NCI-H524 treated with DMSO at 0.1 percent for 48 hours (cell line): ENCODE data around the gene LPP.
A peak's percentile ranks its signal among the peaks of the same experiment; 100 is the strongest.

Experiments
- DNase-seq: peaks from one replicate; lab custom pipeline; 2025; lab: John Stamatoyannopoulos, UW

Gene LPP

DNA sequence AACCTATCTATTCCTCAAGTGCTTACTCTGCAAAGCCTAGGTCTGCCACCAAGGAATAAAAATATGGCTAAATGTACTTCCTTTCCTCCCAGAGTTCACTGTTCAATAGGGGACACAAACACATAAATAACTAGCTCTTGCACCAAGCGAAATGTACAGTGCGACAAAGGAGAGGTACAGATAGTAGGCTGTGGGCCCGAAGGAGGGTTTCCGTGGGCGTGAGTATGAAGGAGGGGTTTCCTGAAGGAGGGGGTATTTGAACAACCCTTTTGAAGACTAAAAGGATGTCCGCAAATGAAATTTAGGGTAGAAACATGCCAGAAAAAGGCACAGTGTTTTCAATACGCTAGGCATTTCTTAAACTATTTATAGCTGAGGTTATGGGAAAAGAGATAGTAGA lies 207.9 kb downstream of the LPP start:
- DNase-seq: no peak

DNA sequence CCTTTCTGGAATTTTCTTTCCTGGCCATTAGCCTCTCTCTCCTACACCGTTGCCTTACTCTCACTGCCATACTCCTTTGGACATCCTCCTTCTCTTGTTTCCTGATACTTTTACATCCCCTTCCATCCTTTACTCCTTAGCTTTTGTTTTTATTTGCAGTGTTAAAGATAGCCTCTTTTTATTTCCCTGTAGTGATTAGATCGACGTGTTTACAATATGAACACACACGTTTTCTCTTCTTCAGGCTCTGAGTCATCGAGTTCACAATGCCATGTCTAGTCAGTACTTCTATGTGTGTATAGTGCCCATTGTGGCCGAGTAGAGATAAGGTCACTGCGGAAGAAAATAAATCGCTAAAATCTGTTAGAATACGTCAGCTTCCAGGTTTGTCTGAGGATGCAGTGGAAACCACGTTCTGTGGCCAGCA lies 208.5 kb downstream of the LPP start:
- DNase-seq: no peak

DNA sequence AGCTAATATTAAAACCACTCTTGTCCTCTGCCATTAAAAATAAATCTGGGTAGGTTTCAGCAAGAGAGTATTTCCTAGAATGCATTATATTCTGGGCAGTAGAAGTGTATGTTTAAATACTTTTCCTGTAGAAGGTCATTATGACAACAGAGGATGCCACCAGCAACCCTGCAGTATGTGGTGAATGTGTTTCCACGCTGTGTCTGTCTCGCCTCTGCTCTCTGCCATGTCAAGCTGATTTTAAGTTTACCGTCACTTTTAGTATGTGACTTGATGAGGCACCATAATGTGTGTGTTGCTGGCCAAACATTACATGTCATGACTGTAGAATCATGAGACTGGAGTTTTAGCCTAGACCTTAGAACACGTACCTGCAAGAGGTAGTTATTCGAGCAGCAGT lies 211.2 kb downstream of the LPP start:
- no peak for DNase-seq

DNA sequence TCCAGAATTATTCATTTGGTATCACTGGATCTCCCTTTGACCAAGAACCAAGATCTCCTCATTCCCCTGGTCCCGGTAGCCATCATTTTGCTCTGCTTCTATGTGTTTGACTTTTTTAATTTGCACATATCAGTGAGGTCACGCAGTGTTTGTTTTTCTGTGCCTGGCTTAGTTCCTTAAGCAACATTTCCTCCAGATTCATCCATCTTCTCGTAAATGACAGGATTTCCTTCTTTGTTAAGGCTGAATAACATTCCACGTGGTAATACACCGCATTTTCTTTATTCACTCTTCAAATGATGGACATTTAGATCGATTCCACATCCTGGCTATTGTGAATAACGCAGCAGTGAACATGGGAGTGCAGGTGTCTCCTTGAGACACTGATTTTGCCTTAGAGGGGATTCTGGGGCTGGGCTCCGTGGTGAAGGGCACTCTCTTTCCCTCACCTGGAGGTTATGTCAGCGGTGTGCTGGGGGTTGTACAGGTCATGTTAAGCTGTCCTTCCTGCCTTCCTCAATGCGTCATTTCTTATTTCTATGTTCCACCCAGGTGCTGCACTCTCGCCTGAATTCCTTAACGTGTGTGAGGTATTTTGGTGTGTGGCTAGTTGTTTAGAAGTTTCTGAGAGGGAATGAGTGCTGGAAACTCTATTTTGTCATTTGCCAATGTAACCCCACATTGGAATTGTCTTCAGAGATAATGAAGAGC lies 212.2 kb downstream of the LPP start:
- DNase-seq: no peak

DNA sequence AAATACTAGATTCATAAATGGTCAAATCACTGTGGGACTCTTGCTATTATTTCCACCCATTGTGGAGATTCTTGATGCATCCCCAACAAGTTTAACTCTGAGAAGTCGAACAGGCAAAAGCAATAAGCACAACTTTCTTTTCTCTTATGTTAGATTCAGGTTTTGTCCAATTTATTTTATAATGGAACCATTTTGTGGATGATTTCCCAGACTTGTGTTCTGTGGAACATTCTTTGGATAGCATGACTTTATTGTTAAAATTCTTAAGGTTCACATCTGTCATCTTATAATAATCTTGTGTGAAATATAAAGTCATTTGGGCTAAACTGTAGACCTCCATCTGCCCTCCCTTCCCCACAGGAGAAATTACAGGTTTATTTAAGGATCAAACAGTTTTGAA lies 213.7 kb downstream of the LPP start:
- DNase-seq: no peak

DNA sequence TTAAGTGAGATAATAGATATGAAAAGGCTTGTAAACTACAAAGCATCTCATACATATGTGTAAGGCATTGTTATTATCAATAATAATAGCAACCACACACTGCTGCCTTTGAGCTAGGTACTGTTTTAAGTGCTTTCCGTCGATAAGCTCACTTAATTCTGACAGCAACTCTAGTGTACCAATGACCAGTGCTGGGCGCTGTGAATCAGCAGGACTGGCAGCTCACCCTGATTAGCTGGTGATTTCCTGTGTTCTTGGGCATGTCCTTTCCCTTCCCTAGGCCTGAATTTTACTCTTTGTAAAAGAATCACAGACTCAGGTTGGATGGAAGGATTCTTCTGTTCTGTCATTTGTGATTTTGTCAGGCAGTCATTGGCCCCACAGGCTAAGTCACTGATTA lies 215.6 kb downstream of the LPP start:
- no peak for DNase-seq

DNA sequence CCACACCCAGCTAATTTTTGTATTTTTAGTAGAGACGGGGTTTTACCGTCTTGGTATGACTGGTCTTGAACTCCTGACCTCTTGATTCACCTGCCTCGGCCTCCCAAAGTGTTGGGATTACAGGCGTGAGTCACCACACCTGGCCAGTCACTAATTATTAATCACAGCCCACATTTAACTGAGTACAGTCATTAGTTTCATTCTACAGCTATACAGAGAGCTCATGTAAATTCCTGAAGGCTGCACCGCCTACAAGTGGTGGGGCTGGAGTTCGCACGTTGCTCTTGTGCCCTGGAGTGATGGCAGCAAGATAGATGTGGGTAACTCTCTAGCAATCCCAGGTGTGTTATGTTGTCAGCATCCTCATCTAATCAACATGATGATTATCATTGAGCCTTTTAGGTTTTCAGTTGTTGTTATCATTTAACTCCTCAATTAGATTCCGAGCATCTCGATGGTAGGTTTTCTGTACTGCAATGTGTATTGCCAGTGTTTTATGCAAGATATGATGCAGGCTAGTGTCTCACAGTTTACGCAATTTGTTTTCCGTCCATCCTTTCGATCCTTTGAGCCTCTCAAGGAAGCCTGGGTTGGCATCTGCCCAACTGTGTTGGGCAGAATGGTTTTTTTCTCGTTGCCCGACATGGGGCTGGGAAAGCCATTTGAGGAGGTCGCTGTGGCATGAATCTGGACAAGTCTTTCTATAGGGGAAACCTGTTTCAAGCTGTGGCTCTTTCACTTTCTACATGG lies 216.3 kb downstream of the LPP start:
- no peak for DNase-seq

DNA sequence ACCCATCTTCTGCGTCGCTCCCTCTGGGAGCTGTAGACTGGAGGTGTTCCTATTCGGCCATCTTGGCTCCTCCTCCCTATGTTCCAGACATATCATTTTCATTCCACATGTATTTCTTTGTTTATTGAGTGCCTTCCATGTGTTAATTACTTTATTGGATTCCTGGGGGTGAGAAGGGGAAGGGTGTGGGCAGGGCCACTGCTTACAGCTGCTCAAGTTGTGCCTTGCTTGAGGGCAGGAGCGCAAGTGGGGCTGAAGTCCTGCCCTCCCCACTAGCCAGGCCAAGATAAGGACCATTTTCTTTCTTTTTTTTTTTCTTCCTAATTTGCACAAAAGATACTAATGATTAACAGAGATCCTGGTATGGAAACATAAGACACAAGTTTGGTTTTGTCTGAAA lies 224.8 kb downstream of the LPP start:
- no peak for DNase-seq

DNA sequence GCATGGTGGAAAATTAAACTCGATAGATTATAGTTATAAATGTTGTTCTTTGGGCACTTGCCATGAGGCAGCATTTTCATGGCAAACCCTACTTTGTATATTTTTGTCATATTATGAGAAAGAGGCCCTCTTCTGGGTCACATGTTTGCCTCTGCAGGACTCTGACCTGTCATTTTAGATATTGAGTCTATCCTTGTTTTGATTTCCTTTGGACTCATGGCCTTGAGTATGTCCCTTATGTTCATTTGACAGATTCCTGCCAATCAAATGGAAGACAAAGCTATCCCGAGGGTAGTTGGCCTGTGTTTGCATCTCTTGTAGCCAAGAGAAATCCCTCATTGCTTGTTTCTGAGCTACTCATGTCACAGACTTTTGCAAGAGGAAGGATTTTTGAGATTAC lies 226.3 kb downstream of the LPP start:
- DNase-seq: no peak

DNA sequence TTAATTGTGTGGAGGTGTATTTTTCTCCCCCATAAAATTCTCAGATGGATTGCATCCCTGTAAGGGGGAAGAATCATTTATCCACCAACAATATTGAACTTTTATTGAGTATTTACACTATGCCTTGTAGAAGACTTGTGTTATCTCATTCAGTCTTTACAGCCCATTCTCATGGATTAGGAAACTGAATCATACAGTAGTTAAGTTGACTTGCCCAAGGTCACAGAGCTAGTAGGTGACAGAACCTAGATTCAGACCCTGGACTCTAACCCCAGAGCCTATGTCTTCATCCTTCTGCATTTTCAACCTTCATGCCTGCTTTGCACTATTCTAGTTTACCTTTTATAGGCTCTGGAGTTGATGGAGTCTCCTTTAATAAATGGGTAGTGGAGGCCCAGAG lies 226.8 kb downstream of the LPP start:
- no peak for DNase-seq

DNA sequence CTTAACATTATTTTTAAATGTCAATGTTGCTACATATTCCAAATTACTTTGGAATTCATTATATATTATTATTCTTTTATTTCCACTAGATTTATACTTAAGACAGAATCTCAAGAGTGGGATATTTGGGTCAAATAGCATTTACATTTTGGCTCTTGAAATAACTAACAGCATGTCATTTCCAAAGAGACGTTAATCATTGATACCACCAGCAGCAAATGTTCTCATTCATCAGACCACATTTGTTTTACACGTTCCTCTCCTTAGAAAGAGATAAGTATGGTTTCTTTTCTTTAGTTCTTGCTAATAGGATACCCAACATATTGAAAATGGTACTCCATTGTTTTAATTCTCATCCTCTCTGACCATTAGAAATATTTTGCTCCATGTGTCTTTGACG lies 229.8 kb downstream of the LPP start:
- DNase-seq: no peak

DNA sequence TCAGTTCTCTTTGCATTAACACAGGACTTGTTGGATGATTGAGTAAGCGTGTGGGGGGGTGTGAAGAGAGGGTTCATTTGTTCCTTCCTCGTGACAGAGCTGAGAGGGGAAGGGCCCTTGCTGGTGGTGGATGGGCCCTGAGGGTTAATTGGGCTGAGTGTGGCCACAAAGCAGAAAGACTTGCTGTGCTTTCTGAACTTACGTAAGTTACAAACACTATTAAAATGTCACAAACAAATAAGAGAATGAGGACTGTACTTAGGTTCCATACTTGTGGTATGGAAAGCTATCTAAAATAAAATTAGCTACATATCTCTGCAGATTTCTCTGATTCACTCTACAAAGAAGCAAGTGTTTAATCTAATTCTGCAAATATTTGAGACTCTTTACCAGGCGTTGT lies 231.3 kb downstream of the LPP start:
- no peak for DNase-seq

DNA sequence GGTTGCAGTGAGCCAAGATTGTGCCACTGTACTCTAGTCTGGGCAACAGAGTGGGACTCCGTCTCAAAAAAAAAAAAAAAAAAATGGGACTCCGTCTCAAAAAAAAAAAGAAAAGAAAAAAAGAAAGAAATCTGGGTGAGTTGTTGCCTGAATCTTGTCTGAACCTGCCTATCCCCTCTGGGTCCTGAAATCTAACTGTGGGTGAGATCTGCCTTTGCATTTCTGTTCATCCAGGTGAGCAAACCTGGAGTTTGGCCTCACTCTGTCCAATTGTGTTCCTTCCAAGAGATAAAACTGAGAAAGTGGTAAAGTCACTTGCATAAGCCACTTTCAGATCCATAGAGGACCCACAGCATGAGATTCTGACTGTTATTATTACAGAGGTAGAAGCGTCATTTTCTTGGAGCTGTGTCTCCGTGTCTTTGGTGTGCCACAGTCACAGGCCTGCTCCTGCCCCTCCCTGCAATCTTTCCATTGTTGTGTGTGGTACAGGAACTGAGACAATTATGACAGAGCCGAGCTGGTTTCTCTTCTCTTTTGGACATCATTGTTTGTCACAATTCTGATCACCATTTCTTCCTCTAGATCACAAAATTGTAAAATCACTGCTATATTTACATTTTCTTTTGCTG lies 235.9 kb downstream of the LPP start:
- DNase-seq: no peak

DNA sequence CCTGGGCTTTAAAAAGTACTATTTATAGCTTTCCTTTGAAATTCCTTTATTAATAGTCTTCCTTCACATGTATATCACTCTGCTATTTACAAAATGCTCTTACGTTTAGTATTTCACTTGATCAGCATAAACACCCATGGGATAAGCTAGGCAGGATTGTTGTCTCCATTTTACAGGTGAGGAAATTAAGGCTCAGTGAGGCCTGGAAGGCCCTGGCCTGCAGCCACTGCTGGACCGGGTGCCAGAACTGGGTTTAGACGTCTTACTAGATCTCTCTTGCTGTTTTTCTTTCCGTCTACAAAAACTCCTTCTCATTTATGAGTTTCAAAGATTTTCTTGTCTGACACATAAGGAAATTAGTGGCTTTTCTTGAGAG lies 236.4 kb downstream of the LPP start:
- no peak for DNase-seq

DNA sequence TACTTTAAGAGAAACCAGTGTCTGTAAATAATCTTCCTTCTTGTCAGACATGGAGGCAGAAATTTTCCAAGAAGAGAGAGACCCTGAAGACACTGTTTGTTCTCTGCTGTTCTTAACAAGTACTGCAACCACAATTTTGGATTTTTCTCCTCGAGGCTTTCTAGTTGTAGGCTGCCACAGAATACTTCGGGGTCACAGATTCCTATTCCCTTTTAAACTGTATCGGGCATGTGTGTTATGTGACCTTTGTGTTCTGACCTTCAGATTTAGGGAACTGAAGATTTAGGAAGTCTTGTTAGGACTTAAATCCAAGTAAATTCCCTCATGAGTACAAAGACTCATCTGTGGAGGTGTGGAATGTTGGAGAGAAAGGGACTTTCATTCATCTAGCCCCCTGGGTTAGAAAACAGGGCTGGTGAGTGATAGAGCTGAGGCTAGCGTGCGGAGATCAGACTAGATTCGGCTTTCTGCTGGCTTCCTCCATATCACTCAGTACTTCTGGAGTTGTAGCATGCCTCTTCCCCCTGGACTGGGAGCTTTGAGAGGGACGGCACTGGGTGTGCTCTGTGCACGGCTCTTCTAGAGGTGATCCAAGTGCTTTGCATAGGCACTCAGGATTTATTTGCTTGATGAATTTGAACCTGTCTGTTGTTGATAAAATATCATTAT lies 237.0 kb downstream of the LPP start:
- no peak for DNase-seq

DNA sequence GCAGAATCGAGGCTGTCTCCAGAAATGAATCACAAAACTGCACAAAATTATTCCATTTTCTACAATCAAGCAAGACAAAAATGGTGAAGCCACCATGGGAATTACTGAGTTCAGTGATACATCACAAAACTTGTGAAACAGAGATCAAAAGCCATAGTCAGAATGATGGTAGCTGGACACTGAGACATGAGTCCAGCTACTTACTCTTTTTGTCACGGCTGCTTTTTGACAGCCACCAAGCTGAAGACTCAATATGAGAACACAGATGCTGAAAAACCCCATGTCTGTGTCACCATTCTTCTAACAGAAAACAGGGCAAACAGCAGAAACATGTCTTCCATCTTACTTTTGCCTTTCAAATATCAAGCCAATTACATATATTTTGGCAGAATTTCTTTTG lies 237.6 kb downstream of the LPP start:
- no peak for DNase-seq

DNA sequence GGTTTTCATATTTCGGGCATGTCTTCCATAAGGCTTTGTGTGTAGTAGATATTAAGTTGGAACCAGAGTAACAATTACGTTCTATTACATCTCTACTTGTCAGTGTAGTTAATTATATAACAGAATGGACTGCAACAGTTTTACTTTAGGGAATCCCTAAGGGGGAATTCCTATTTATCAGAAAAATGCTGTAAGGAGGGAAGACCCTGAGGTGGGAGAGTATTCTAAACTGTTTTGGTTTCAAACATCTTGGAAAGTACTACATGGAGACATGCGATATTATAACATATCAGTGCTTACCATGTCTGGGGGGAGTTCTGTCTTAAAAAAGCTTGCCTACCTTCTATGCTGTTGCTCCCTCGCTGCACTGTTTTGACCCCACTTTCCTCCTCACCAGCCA lies 238.1 kb downstream of the LPP start:
- no peak for DNase-seq

DNA sequence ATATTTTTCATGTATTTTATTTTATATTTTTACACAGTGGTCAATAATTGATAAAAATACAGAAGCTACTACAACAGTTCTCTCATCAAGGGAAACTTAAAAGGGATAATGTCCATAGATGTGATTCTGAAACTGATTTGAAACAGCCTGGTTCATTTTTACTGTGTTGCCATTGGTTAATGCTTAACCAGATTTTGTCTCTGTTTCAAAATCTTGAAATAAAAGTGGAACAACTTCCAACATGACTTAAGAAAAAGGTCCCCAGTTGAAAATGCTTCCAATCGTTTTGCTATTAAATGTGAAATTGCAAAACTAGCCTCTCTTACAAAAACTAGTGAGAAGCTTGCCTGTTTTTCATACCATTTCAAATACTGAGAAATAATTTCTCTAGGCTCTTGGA lies 240.7 kb downstream of the LPP start:
- DNase-seq: no peak

DNA sequence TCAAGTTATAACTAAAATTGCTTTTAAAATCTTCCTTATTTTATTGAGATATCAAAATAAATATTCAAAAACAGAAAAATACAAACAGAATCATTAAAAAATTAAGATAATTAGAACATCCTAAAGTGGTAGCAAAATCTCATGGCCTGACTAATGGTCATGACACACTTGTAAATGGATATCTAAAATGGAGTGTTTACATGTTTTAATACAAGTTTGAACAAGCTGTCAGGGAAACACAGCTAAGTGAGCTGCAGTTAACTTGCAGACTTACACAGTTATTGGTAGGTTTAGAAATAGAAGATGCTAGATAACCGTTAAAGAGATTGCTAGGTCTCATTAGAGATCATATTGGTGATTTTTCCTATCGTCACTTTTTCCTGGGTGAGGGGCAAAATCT lies 242.3 kb downstream of the LPP start:
- DNase-seq: no peak

DNA sequence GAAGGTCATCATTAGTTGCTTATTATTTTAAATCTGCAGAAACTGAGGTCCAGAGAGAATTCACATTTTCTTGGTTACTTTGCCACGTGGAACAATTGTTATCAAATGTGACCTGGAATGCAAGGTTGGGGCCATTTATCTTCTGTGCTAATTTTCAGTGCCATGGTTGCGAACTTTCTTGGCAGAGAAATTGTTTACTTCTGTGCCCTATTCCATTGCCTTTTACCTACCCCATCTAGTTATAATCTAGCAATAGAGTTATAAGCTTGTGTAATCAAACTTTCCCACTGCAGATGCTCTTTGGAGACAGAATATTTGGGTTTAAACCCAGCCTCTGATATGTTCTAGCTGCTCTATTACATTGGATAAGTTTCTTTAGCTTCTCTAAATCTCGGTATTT lies 242.9 kb downstream of the LPP start:
- no peak for DNase-seq

DNA sequence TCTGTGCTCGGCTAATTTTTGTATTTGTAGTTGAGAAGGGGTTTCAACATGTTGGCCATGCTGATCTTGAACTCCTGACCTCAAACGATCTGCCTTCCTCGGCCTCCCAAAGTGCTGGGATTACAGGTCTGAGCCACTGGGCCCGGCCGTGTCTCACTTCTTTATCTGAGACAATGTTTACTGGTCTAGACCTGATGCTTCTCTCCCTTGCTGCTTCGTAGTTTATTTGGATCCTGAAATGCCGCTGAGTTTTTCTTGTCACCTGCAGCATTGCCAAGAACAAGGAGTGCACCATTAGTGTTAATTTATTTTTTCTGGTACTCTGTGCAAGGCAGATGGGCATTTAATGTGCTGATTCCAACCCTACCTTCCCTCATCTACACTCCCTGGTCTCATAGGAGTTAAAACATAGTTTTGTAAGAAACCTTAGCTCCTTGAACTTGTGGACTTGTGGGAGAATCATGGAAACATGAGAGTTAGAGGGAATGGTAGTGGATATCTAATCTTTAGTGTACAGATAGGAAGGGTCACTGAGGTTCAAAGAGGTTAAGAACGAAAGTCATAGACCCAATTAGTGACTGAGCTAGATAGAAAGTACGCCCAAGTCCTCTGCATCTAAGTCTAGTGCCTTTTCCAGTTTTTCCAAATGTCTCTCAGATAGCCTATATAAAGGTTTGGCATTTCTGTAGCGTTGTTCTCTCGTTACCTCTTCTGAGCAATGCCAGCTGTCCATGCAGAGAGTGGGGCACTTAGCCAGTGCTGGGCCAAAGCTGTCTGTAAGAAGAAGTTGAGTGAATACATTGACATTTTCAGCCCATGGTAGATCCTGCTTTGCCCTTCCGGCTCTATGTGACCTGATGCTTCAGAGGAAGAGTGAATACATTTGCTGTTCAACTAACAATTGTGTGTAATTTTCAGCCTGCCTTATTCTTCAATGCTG lies 244.1 kb downstream of the LPP start:
- DNase-seq: peak; percentile 10
